Measurements from ENCODE around the gene MYOM1.
"Not testable (repeated sequence)": the region's sequence is repeated elsewhere in the genome, so short reads cannot be mapped to it uniquely, and the experiment has no call there.

MYOM1 gene

GRCh38 chr18:3216987-3217386 lies 2.8 kb downstream of the MYOM1 start:
- peaks cover 18% of the 10 kb centered on the region for H3K4me1 ChIP-seq (ENCODE audit: control insufficient read depth, insufficient read depth, low read length)

GRCh38 chr18:3214855-3215637 lies 4.7 kb downstream of the MYOM1 start:
- Histone ChIP-seq H3K27ac (ENCODE audit: low read depth, low read length) (no peak overlapping the region), H3K4me3 (ENCODE audit: low read depth, low read length) (no peak overlapping the region), H3K27me3 (ENCODE audit: control insufficient read depth, insufficient read depth, low read length) (no peaks in the 10 kb centered on the region), H3K4me1 (ENCODE audit: control insufficient read depth, insufficient read depth, low read length) (peaks cover 11% of the 10 kb centered on the region), H3K36me3 (ENCODE audit: control insufficient read depth, insufficient read depth, low read length) (no peaks in the 10 kb centered on the region), H3K9me3 (ENCODE audit: control insufficient read depth, insufficient read depth, low read depth, low read length) (no peaks in the 10 kb centered on the region), H3K9ac (ENCODE audit: low read length) (no peak overlapping the region)

More at GRCh38 chr18:3216987-3217386, 2.8 kb downstream of the MYOM1 start:
- Histone ChIP-seq H3K27ac (ENCODE audit: low read depth, low read length) (no peak overlapping the region), H3K27me3 (ENCODE audit: control insufficient read depth, insufficient read depth, low read length) (no peaks in the 10 kb centered on the region), H3K9me3 (ENCODE audit: control insufficient read depth, insufficient read depth, low read depth, low read length) (no peaks in the 10 kb centered on the region), H3K36me3 (ENCODE audit: control insufficient read depth, insufficient read depth, low read length) (no peaks in the 10 kb centered on the region), H3K4me3 (ENCODE audit: low read depth, low read length) (no peak overlapping the region), H3K9ac (ENCODE audit: low read length) (no peak overlapping the region)

GRCh38 chr18:3213300-3214059 lies 6.3 kb downstream of the MYOM1 start:
- Histone ChIP-seq H3K4me1 (ENCODE audit: control insufficient read depth, insufficient read depth, low read length) (0 out of 2 replicates have a peak, but pooled peaks cover 4% of the 10 kb centered on the region), H3K27ac (ENCODE audit: low read depth, low read length) (no peak overlapping the region), H3K27me3 (ENCODE audit: control insufficient read depth, insufficient read depth, low read length) (no peaks in the 10 kb centered on the region), H3K4me3 (ENCODE audit: low read depth, low read length) (no peak overlapping the region), H3K9me3 (ENCODE audit: control insufficient read depth, insufficient read depth, low read depth, low read length) (no peaks in the 10 kb centered on the region), H3K36me3 (ENCODE audit: control insufficient read depth, insufficient read depth, low read length) (no peaks in the 10 kb centered on the region), H3K9ac (ENCODE audit: low read length) (no peak overlapping the region)

- no peak overlapping the region for H3K9ac ChIP-seq (ENCODE audit: low read length)
- H3K4me3 ChIP-seq (ENCODE audit: low read depth, low read length) = no peak overlapping the region
- peaks cover 3% of the 10 kb centered on the region for H3K4me1 ChIP-seq (ENCODE audit: control insufficient read depth, insufficient read depth, low read length)
- H3K36me3 ChIP-seq (ENCODE audit: control insufficient read depth, insufficient read depth, low read length) = no peaks in the 10 kb centered on the region
- H3K9me3 ChIP-seq (ENCODE audit: control insufficient read depth, insufficient read depth, low read depth, low read length) = no peaks in the 10 kb centered on the region
- H3K27me3 ChIP-seq (ENCODE audit: control insufficient read depth, insufficient read depth, low read length) = no peaks in the 10 kb centered on the region
- H3K27ac ChIP-seq (ENCODE audit: low read depth, low read length) = no peak overlapping the region
Measured at GRCh38 chr18:3212657-3213056, 7.1 kb downstream of the MYOM1 start.

- no peak overlapping the region for H3K27ac ChIP-seq (ENCODE audit: low read depth, low read length)
- no peaks in the 10 kb centered on the region for H3K27me3 ChIP-seq (ENCODE audit: control insufficient read depth, insufficient read depth, low read length)
- no peak overlapping the region for H3K4me3 ChIP-seq (ENCODE audit: low read depth, low read length)
- H3K9me3 ChIP-seq (ENCODE audit: control insufficient read depth, insufficient read depth, low read depth, low read length) = no peaks in the 10 kb centered on the region
- peaks cover 7% of the 10 kb centered on the region for H3K4me1 ChIP-seq (ENCODE audit: control insufficient read depth, insufficient read depth, low read length)
- H3K9ac ChIP-seq (ENCODE audit: low read length) = no peak overlapping the region
- H3K36me3 ChIP-seq (ENCODE audit: control insufficient read depth, insufficient read depth, low read length) = no peaks in the 10 kb centered on the region
Measured at GRCh38 chr18:3211236-3211992, 8.4 kb downstream of the MYOM1 start.

- Histone ChIP-seq H3K4me3 (ENCODE audit: low read depth, low read length) (no peak overlapping the region), H3K4me1 (ENCODE audit: control insufficient read depth, insufficient read depth, low read length) (peaks cover 7% of the 10 kb centered on the region), H3K9me3 (ENCODE audit: control insufficient read depth, insufficient read depth, low read depth, low read length) (no peaks in the 10 kb centered on the region), H3K9ac (ENCODE audit: low read length) (no peak overlapping the region), H3K27ac (ENCODE audit: low read depth, low read length) (no peak overlapping the region), H3K36me3 (ENCODE audit: control insufficient read depth, insufficient read depth, low read length) (no peaks in the 10 kb centered on the region), H3K27me3 (ENCODE audit: control insufficient read depth, insufficient read depth, low read length) (no peaks in the 10 kb centered on the region)
Measured at GRCh38 chr18:3209859-3210569, 9.8 kb downstream of the MYOM1 start.

- no peak overlapping the region for H3K9ac ChIP-seq (ENCODE audit: low read length)
- no peaks in the 10 kb centered on the region for H3K9me3 ChIP-seq (ENCODE audit: control insufficient read depth, insufficient read depth, low read depth, low read length)
- no peak overlapping the region for H3K4me3 ChIP-seq (ENCODE audit: low read depth, low read length)
- no peaks in the 10 kb centered on the region for H3K36me3 ChIP-seq (ENCODE audit: control insufficient read depth, insufficient read depth, low read length)
- no peak overlapping the region for H3K27ac ChIP-seq (ENCODE audit: low read depth, low read length)
- H3K27me3 ChIP-seq (ENCODE audit: control insufficient read depth, insufficient read depth, low read length) = no peaks in the 10 kb centered on the region
- H3K4me1 ChIP-seq (ENCODE audit: control insufficient read depth, insufficient read depth, low read length) = peaks cover 7% of the 10 kb centered on the region
Measured at GRCh38 chr18:3207565-3207964, 12.2 kb downstream of the MYOM1 start.

- Histone ChIP-seq H3K4me1 (ENCODE audit: control insufficient read depth, insufficient read depth, low read length) (peaks cover 7% of the 10 kb centered on the region), H3K4me3 (ENCODE audit: low read depth, low read length) (no peak overlapping the region), H3K9me3 (ENCODE audit: control insufficient read depth, insufficient read depth, low read depth, low read length) (no peaks in the 10 kb centered on the region), H3K9ac (ENCODE audit: low read length) (no peak overlapping the region), H3K27me3 (ENCODE audit: control insufficient read depth, insufficient read depth, low read length) (no peaks in the 10 kb centered on the region), H3K27ac (ENCODE audit: low read depth, low read length) (no peak overlapping the region), H3K36me3 (ENCODE audit: control insufficient read depth, insufficient read depth, low read length) (no peaks in the 10 kb centered on the region)
Measured at GRCh38 chr18:3205239-3205638, 14.5 kb downstream of the MYOM1 start.

- H3K27ac ChIP-seq (ENCODE audit: low read depth, low read length) = no peak overlapping the region
- no peaks in the 10 kb centered on the region for H3K4me1 ChIP-seq (ENCODE audit: control insufficient read depth, insufficient read depth, low read length)
- no peaks in the 10 kb centered on the region for H3K27me3 ChIP-seq (ENCODE audit: control insufficient read depth, insufficient read depth, low read length)
- no peak overlapping the region for H3K4me3 ChIP-seq (ENCODE audit: low read depth, low read length)
- H3K9ac ChIP-seq (ENCODE audit: low read length) = no peak overlapping the region
- no peaks in the 10 kb centered on the region for H3K36me3 ChIP-seq (ENCODE audit: control insufficient read depth, insufficient read depth, low read length)
- H3K9me3 ChIP-seq (ENCODE audit: control insufficient read depth, insufficient read depth, low read depth, low read length) = no peaks in the 10 kb centered on the region
Measured at GRCh38 chr18:3199942-3200645, 19.7 kb downstream of the MYOM1 start.

GRCh38 chr18:3198260-3198860 lies 21.4 kb downstream of the MYOM1 start:
- H3K4me3 ChIP-seq (ENCODE audit: low read depth, low read length); H3K27ac ChIP-seq (ENCODE audit: low read depth, low read length); H3K9me3 ChIP-seq (ENCODE audit: control insufficient read depth, insufficient read depth, low read depth, low read length); H3K27me3 ChIP-seq (ENCODE audit: control insufficient read depth, insufficient read depth, low read length); H3K9ac ChIP-seq (ENCODE audit: low read length); H3K36me3 ChIP-seq (ENCODE audit: control insufficient read depth, insufficient read depth, low read length); H3K4me1 ChIP-seq (ENCODE audit: control insufficient read depth, insufficient read depth, low read length): not testable (repeated sequence)
